Activated naive CD4-positive, alpha-beta T cell treated with anti-CD3 and anti-CD28 coated beads, Interleukin-2, amount 10 ng/mL, durations not matched to agents 7 days and 5 days (primary cell): ENCODE data around the gene ACTR1A.
"Not testable (repeated sequence)": the region's sequence is repeated elsewhere in the genome, so short reads cannot be mapped to it uniquely, and the experiment has no call there.

ENCODE experiments used
- CTCF ChIA-PET: fragments of 350-600 bp; sonication (Branson Sonifier 250); formaldehyde crosslinking; loops from one replicate; lab custom pipeline; 2021; ENCODE audit warnings: antibody characterized with exemption; lab: Charles Lee
- DNase-seq: peaks from one replicate; pipeline ENCODE4 v3.0.0-alpha.2; 2020
- H3K27ac Mint-ChIP-seq: one replicate; pipeline ENCODE4 v1.8.0; 2021; ENCODE audit warnings: mild to moderate bottlenecking, moderate library complexity, mixed read lengths
- H3K27me3 Mint-ChIP-seq: one replicate; pipeline ENCODE4 v1.8.0; 2021; ENCODE audit warnings: mild to moderate bottlenecking, mixed read lengths
- H3K36me3 Mint-ChIP-seq: one replicate; pipeline ENCODE4 v1.8.0; 2021; ENCODE audit warnings: mixed read lengths
- H3K4me1 Mint-ChIP-seq: one replicate; pipeline ENCODE4 v1.8.0; 2021; ENCODE audit warnings: mixed read lengths
- H3K4me3 Mint-ChIP-seq: one replicate; pipeline ENCODE4 v1.8.0; 2021; ENCODE audit warnings: mild to moderate bottlenecking, moderate library complexity, mixed read lengths
- H3K9me3 Mint-ChIP-seq: one replicate; pipeline ENCODE4 v1.8.0; 2021; ENCODE audit warnings: mixed read lengths

Gene ACTR1A

GRCh38 chr10:102465466-102465865, 37.0 kb downstream of the ACTR1A start:
- Mint-ChIP-seq H3K36me3 (peaks cover 5% of the 10 kb centered on the region), H3K4me1 (peaks cover 33% of the 10 kb centered on the region), H3K9me3 (no peaks in the 10 kb centered on the region), H3K27me3 (peaks cover 17% of the 10 kb centered on the region), H3K27ac (no peak overlapping the region), H3K4me3 (no peak overlapping the region)
- DNase-seq = no peak
- CTCF ChIA-PET = no interaction called here

- no peak overlapping the region for H3K27ac Mint-ChIP-seq
- H3K4me3 Mint-ChIP-seq = no peak overlapping the region
- CTCF ChIA-PET = interaction anchor here (2.4 to 4.0 kb wide), 2 partner anchors 13 to 15 kb away, joined by 9 to 16 read pairs; partner anchors contain the start of gene C10orf95
- H3K4me1 Mint-ChIP-seq = peaks cover 32% of the 10 kb centered on the region
- H3K9me3 Mint-ChIP-seq = no peaks in the 10 kb centered on the region
- DNase-seq = no peak
- H3K27me3 Mint-ChIP-seq = peaks cover 17% of the 10 kb centered on the region
- peaks cover under 1% of the 10 kb centered on the region for H3K36me3 Mint-ChIP-seq
Observed at GRCh38 chr10:102463983-102464382, 38.5 kb downstream of the ACTR1A start.

- H3K36me3 Mint-ChIP-seq = peaks cover 2% of the 10 kb centered on the region
- no peak for DNase-seq
- H3K27me3 Mint-ChIP-seq = peaks cover 17% of the 10 kb centered on the region
- H3K4me3 Mint-ChIP-seq = peak overlapping the region; percentile 38
- no peak overlapping the region for H3K27ac Mint-ChIP-seq
- no peaks in the 10 kb centered on the region for H3K9me3 Mint-ChIP-seq
- CTCF ChIA-PET = interaction anchor here (0.8 to 4.0 kb wide), 6 partner anchors 9 to 64 kb away, joined by 3 to 16 read pairs (median 7); partner anchors contain the start of genes ACTR1A and C10orf95
- H3K4me1 Mint-ChIP-seq = peaks cover 32% of the 10 kb centered on the region
Observed at GRCh38 chr10:102462512-102463054, 39.9 kb downstream of the ACTR1A start.

GRCh38 chr10:102461187-102462054, 41.1 kb downstream of the ACTR1A start:
- Mint-ChIP-seq H3K9me3 (no peaks in the 10 kb centered on the region), H3K4me3 (peak overlapping the region; percentile 80), H3K36me3 (peaks cover 4% of the 10 kb centered on the region), H3K4me1 (peaks cover 32% of the 10 kb centered on the region), H3K27me3 (peaks cover 17% of the 10 kb centered on the region), H3K27ac (peak overlapping the region; percentile 46)
- CTCF ChIA-PET = interaction anchor here (0.7 to 4.0 kb wide), 10 partner anchors 11 to 232 kb away, joined by 3 to 16 read pairs (median 4); partner anchors contain the start of genes ACTR1A, C10orf95 and CUEDC2
- peak; percentile 96 for DNase-seq

- peak; percentile 35 for DNase-seq
- peaks cover 17% of the 10 kb centered on the region for H3K27me3 Mint-ChIP-seq
- peak overlapping the region; percentile 16 for H3K27ac Mint-ChIP-seq
- H3K36me3 Mint-ChIP-seq = peaks cover 10% of the 10 kb centered on the region
- no peaks in the 10 kb centered on the region for H3K9me3 Mint-ChIP-seq
- CTCF ChIA-PET = interaction anchor here (0.7 to 4.0 kb wide), 6 partner anchors 18 to 231 kb away, joined by 3 to 16 read pairs (median 6); partner anchors contain the start of gene CUEDC2
- H3K4me3 Mint-ChIP-seq = peak overlapping the region; percentile 80
- H3K4me1 Mint-ChIP-seq = peaks cover 32% of the 10 kb centered on the region
Observed at GRCh38 chr10:102460836-102461186, 41.7 kb downstream of the ACTR1A start.

GRCh38 chr10:102458656-102459055, 43.9 kb downstream of the ACTR1A start:
- peaks cover 35% of the 10 kb centered on the region for H3K4me1 Mint-ChIP-seq
- DNase-seq = no peak
- peaks cover 17% of the 10 kb centered on the region for H3K27me3 Mint-ChIP-seq
- peaks cover 15% of the 10 kb centered on the region for H3K36me3 Mint-ChIP-seq
- H3K9me3 Mint-ChIP-seq = no peaks in the 10 kb centered on the region
- H3K4me3 Mint-ChIP-seq = no peak overlapping the region
- no peak overlapping the region for H3K27ac Mint-ChIP-seq
- CTCF ChIA-PET = interaction anchor here (0.7 kb wide), 1 partner anchor 8 kb away, joined by 3 read pairs; no protein-coding TSS in a partner anchor

GRCh38 chr10:102457591-102458150, 44.8 kb downstream of the ACTR1A start:
- Mint-ChIP-seq H3K9me3 (no peaks in the 10 kb centered on the region), H3K4me1 (peaks cover 36% of the 10 kb centered on the region), H3K36me3 (peaks cover 21% of the 10 kb centered on the region), H3K27me3 (peaks cover 9% of the 10 kb centered on the region), H3K4me3 (no peak overlapping the region), H3K27ac (no peak overlapping the region)
- CTCF ChIA-PET = no interaction called here
- no peak for DNase-seq

- Mint-ChIP-seq H3K27ac (no peak overlapping the region), H3K36me3 (peaks cover 30% of the 10 kb centered on the region), H3K4me1 (peaks cover 33% of the 10 kb centered on the region), H3K4me3 (no peak overlapping the region), H3K27me3 (no peaks in the 10 kb centered on the region), H3K9me3 (no peaks in the 10 kb centered on the region)
- CTCF ChIA-PET = no interaction called here
- DNase-seq = no peak
Observed at GRCh38 chr10:102455893-102456471, 46.5 kb downstream of the ACTR1A start.

- H3K9me3 Mint-ChIP-seq, DNase-seq, H3K4me3 Mint-ChIP-seq, CTCF ChIA-PET, H3K27ac Mint-ChIP-seq, H3K27me3 Mint-ChIP-seq: not testable (repeated sequence)
- peaks cover 26% of the 10 kb centered on the region for H3K4me1 Mint-ChIP-seq
- peaks cover 30% of the 10 kb centered on the region for H3K36me3 Mint-ChIP-seq
Observed at GRCh38 chr10:102454662-102455487, 47.6 kb downstream of the ACTR1A start.

- Mint-ChIP-seq H3K27ac (no peak overlapping the region), H3K27me3 (no peaks in the 10 kb centered on the region), H3K4me1 (peaks cover 35% of the 10 kb centered on the region), H3K36me3 (peaks cover 32% of the 10 kb centered on the region), H3K9me3 (no peaks in the 10 kb centered on the region), H3K4me3 (no peak overlapping the region)
- no peak for DNase-seq
- CTCF ChIA-PET = interaction anchor here (1.0 kb wide), 3 partner anchors 26 to 233 kb away, joined by 3 to 5 read pairs (median 3); no protein-coding TSS in a partner anchor
Observed at GRCh38 chr10:102453502-102453901, 49.0 kb downstream of the ACTR1A start.

GRCh38 chr10:102452672-102453340, 49.7 kb downstream of the ACTR1A start:
- DNase-seq = peak; percentile 56
- Mint-ChIP-seq H3K4me3 (peak overlapping the region; percentile 13), H3K9me3 (no peaks in the 10 kb centered on the region), H3K27me3 (no peaks in the 10 kb centered on the region), H3K27ac (peak overlapping the region; percentile 47), H3K36me3 (peaks cover 32% of the 10 kb centered on the region), H3K4me1 (peaks cover 38% of the 10 kb centered on the region)
- CTCF ChIA-PET = interaction anchor here (1.0 kb wide), 3 partner anchors 27 to 232 kb away, joined by 3 to 5 read pairs (median 3); no protein-coding TSS in a partner anchor

- Mint-ChIP-seq H3K36me3 (peaks cover 27% of the 10 kb centered on the region), H3K27ac (peak within 1 kb of the TSS; percentile 64), H3K27me3 (no peaks in the 10 kb centered on the region), H3K9me3 (no peaks in the 10 kb centered on the region), H3K4me1 (peaks cover 38% of the 10 kb centered on the region), H3K4me3 (peak within 1 kb of the TSS; percentile 95)
- CTCF ChIA-PET = interaction anchor here (0.7 to 2.2 kb wide), 8 partner anchors 11 to 282 kb away, joined by 3 to 9 read pairs (median 4); partner anchors contain the start of genes CUEDC2 and FBXL15
- DNase-seq = no peak
Observed at GRCh38 chr10:102451105-102451969, 51.2 kb downstream of the ACTR1A start, which contains the start of gene C10orf95. C10orf95 (minus strand) TSS chr10:102451543; CDS start chr10:102451093, 450 bp downstream.
